ENCODE measurements around the gene GAR1. TPM values are rescaled to one million over a fixed set of nuclear protein-coding genes. Genes with fewer than 3 reads are reported as not detected.

GAR1 gene
- total RNA-seq, 4 donors from 2014 or later: 6.2 to 9.1 (median 7.7) TPM

GRCh38 chr4:109873791-109874514, 58.4 kb downstream of the GAR1 start:
- Histone ChIP-seq H3K27me3 (no peaks in the 10 kb centered on the region), H3K36me3 (peaks cover 0 to 10% (median 5%) of the 10 kb centered on the region in 4 donors), H3K4me1 (no peaks in the 10 kb centered on the region), H3K27ac (replicated peaks in 1 of 4) (no peak overlapping the region), H3K4me3 (no peak overlapping the region), H3K9me3 (no peaks in the 10 kb centered on the region)
- no peak for DNase-seq (ENCODE audit: extremely low spot score)
- WGBS: 52% methylated on average over 11 of the region's 11 CpGs
- intact Hi-C loops (cut with DNase I): no loop called here
- TF ChIP-seq EP300 (IDR thresholded peaks at IDR 0.05): no peak
- TF ChIP-seq POLR2AphosphoS5 (IDR thresholded peaks at IDR 0.05): no peak
- no peak for TF ChIP-seq CTCF (IDR thresholded peaks at IDR 0.05)
- TF ChIP-seq POLR2A (IDR thresholded peaks at IDR 0.05; ENCODE audit: low read depth): no peak

Other genes starting within 250 kb of the GAR1 start
- 10 to 100 TPM; 16.3 to 26.8 (median 19.2) TPM for gene CASP6, start 112.3 kb upstream of the GAR1 start, total RNA-seq
- gene PLA2G12A, start 85.7 kb upstream of the GAR1 start, total RNA-seq: 10 to 100 TPM; 18.8 to 24.5 (median 23.4) TPM
- 10 to 100 TPM in 1 of 4 donors, 1 to 10 TPM in 3; 8.7 to 10.6 (median 9.9) TPM for gene CFI, start 13.8 kb upstream of the GAR1 start, total RNA-seq
- not detected for gene RRH, start 12.2 kb downstream of the GAR1 start, total RNA-seq
- under 1 TPM; under 0.01 to 0.39 (median 0.14) TPM for gene LRIT3, start 32.3 kb downstream of the GAR1 start, total RNA-seq
- gene EGF, start 97.1 kb downstream of the GAR1 start, total RNA-seq: 1 to 10 TPM in 3 of 4 donors, under 1 TPM in 1; 0.75 to 3.6 (median 2.2) TPM